Ovary (tissue), 9 donors: Measurements from ENCODE around the gene IFT80. TPM values are rescaled to one million over a fixed set of nuclear protein-coding genes. Genes with fewer than 3 reads are reported as not detected.
A peak's percentile ranks its signal among the peaks of the same experiment; 100 is the strongest.

ENCODE experiments used
- DNase-seq, 5 donors: peaks; one replicate each; pipeline ENCODE4 v3.0.0-alpha.2; 2019 to 2020
- H3K27ac ChIP-seq, 2 donors: fragments of 200-600 bp; one replicate each; pipeline versions ENCODE4 v1.5.1 to v1.8.0; 2019 to 2022
- H3K27me3 ChIP-seq: fragments of 200-600 bp; one replicate; pipeline ENCODE4 v1.8.0; 2022
- H3K36me3 ChIP-seq: fragments of 200-600 bp; sonication (generic); one replicate; pipeline ENCODE4 v1.5.1; 2019
- H3K4me1 ChIP-seq: one replicate; pipeline ENCODE4 v1.8.1; 2013; ENCODE audit warnings: mild to moderate bottlenecking, moderate library complexity; ENCODE audit not compliant: insufficient read depth
- H3K4me3 ChIP-seq: fragments of 200-600 bp; sonication (generic); one replicate; pipeline ENCODE4 v1.5.1; 2017
- H3K9me3 ChIP-seq, 2 donors: fragments of 200-600 bp in 1 of 2; sonication (generic) in 1 of 2; one replicate each; pipeline versions ENCODE4 v1.5.1 to v1.8.1; 2013 to 2019; ENCODE audit warnings: mild to moderate bottlenecking in 1 of 2, moderate library complexity in 1 of 2
- EP300 ChIP-seq: sonication (generic); formaldehyde crosslinking; IDR thresholded peaks from one replicate; pipeline ENCODE4 v1.6.1; 2017; ENCODE audit warnings: antibody characterized with exemption
- POLR2A ChIP-seq: fragments of 450-650 bp; IDR thresholded peaks from one replicate; pipeline ENCODE4 v1.6.1; 2017; ENCODE audit warnings: antibody characterized with exemption, mild to moderate bottlenecking, moderate library complexity
- WGBS, 3 donors: extraction: QIAGEN DNeasy Blood & Tissue Kit in 1 of 3; methylation state at CpG; one replicate each; pipeline versions ENCODE4 v1.1.5 to v1.1.7; 2013 to 2017; 5-methylcytosine and 5-hydroxymethylcytosine counted together
- intact Hi-C, 4 donors: fragments of 100-400 bp; cut with DNase I; formaldehyde crosslinking; loops; one replicate each; pipeline versions ENCODE4 v1.11.0 to v1.15.1; 2022 to 2023
- polyA plus RNA-seq, 2 donors: library from polyadenylated mRNA; stranded (reverse); fragments of 200-250 nt in 1 of 2; fragments of 350-450 nt in 1 of 2; fragmentation: Illumina TruSeq in 1 of 2; extraction: RNeasy Lipid Tissue Mini Kit (QIAGEN cat#74804) in 1 of 2; gene quantifications; one replicate each; pipeline ENCODE4 v1.2.3, GENCODE V29; 2013 to 2014
- total RNA-seq, 7 donors: library from RNA; depleted of rRNA in 2 of 7; stranded (reverse); fragments of >200 nt in 2 of 7; fragmentation: NEBNext Ultra II Directional in 3 of 7; extraction: Animal tissue kit (Norgen Biotek cat#: 25700) in 3 of 7; gene quantifications; one replicate each; pipeline versions ENCODE4 v1.1.0 to v1.2.4, GENCODE V29; 2016 to 2023
- TF ChIP-seq, protein P1 (sequence below), 3 donors: fragments of 450-650 bp in 2 of 3; fragments of 200-600 bp in 1 of 3; IDR thresholded peaks; one replicate each; pipeline versions ENCODE4 v1.5.1 to v1.8.0; 2016 to 2022; ENCODE audit warnings: antibody characterized with exemption in 3 of 3, mild to moderate bottlenecking in 1 of 3
- donor health status: DM: no; HTN: no; CAD: no; lungs with moderate emphysema.
- donor health status: DM: no; HTN: no; CAD: no.
- donor health status: Bipolar disorder and iron deficiency.
- donor health status: DM: yes; HTN: yes; CAD: no.
- donor health status: DM: no; HTN: no; CAD: no.
- donor health status: DM: yes; HTN: yes; CAD: no.

The IFT80 gene
- total and polyA plus RNA-seq, 9 donors = 16.8 to 39.6 (median 28.8) TPM

- WGBS, 3 donors = 0 to 1% (median 1%) methylated on average over 9 of the region's 9 CpGs
- TF ChIP-seq, protein P1, sequence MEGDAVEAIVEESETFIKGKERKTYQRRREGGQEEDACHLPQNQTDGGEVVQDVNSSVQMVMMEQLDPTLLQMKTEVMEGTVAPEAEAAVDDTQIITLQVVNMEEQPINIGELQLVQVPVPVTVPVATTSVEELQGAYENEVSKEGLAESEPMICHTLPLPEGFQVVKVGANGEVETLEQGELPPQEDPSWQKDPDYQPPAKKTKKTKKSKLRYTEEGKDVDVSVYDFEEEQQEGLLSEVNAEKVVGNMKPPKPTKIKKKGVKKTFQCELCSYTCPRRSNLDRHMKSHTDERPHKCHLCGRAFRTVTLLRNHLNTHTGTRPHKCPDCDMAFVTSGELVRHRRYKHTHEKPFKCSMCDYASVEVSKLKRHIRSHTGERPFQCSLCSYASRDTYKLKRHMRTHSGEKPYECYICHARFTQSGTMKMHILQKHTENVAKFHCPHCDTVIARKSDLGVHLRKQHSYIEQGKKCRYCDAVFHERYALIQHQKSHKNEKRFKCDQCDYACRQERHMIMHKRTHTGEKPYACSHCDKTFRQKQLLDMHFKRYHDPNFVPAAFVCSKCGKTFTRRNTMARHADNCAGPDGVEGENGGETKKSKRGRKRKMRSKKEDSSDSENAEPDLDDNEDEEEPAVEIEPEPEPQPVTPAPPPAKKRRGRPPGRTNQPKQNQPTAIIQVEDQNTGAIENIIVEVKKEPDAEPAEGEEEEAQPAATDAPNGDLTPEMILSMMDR (IDR thresholded peaks at IDR 0.05) = no peak
- TF ChIP-seq POLR2A = no peak
- no peak for TF ChIP-seq EP300
- intact Hi-C loops = no loop called here
- H3K9me3 ChIP-seq = no peaks in the 10 kb centered on the region
- H3K4me3 ChIP-seq = peak overlapping the region; percentile 77
- no peaks in the 10 kb centered on the region for H3K36me3 ChIP-seq
- peak overlapping the region; percentile 9 to 87 for H3K27ac ChIP-seq
- H3K4me1 ChIP-seq = peaks cover 1% of the 10 kb centered on the region
- H3K27me3 ChIP-seq = no peaks in the 10 kb centered on the region
- DNase-seq = no peak
Observed at GRCh38 chr3:160398820-160399124, 253 bp downstream of the IFT80 start.

DNA sequence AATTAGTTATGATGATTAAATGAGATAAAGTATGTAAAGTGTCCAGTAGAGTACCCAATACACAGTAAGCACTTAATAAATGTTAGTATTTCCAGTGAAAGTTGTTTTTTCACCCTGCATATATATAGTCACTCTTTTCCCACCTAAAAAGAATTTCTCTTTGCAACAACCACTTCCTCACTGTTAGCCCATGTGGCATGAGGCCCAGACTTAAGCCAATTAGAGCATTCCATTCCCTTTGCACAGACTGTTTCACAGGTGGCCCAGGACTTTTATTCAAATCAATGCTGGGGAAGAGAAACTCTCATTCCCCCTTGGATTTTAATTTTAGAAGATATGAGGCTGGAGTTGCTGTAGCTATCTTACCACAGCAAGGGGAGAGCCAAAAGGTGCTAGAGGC lies 3.7 kb downstream of the IFT80 start:
- intact Hi-C loops = no loop called here
- no peak for DNase-seq
- TF ChIP-seq, protein P1 (IDR thresholded peaks at IDR 0.05) = no peak
- TF ChIP-seq POLR2A (no peak), EP300 (no peak)
- Histone ChIP-seq H3K4me1 (peaks cover 1% of the 10 kb centered on the region), H3K27me3 (no peaks in the 10 kb centered on the region), H3K4me3 (no peak overlapping the region), H3K27ac (no peak overlapping the region), H3K36me3 (no peaks in the 10 kb centered on the region), H3K9me3 (no peaks in the 10 kb centered on the region)

GRCh38 chr3:160394009-160394392 lies 5.0 kb downstream of the IFT80 start:
- TF ChIP-seq, protein P1 (IDR thresholded peaks at IDR 0.05) = no peak
- TF ChIP-seq POLR2A (no peak), EP300 (no peak)
- Histone ChIP-seq H3K36me3 (no peaks in the 10 kb centered on the region), H3K4me1 (peaks cover 1% of the 10 kb centered on the region), H3K9me3 (no peaks in the 10 kb centered on the region), H3K27me3 (no peaks in the 10 kb centered on the region), H3K27ac (no peak overlapping the region), H3K4me3 (no peak overlapping the region)
- intact Hi-C loops = no loop called here
- DNase-seq = no peak
- 90 to 93% (median 90%) methylated on average over 3 of the region's 3 CpGs for WGBS, 3 donors

GRCh38 chr3:160393346-160394008 lies 5.5 kb downstream of the IFT80 start:
- Histone ChIP-seq H3K4me3 (no peak overlapping the region), H3K27me3 (no peaks in the 10 kb centered on the region), H3K9me3 (no peaks in the 10 kb centered on the region), H3K27ac (no peak overlapping the region), H3K4me1 (peaks cover 1% of the 10 kb centered on the region), H3K36me3 (no peaks in the 10 kb centered on the region)
- DNase-seq = no peak
- intact Hi-C loops = no loop called here
- TF ChIP-seq POLR2A = no peak
- TF ChIP-seq EP300 = no peak
- TF ChIP-seq, protein P1 (IDR thresholded peaks at IDR 0.05) = no peak
- 67 to 72% (median 72%) methylated on average over 2 of the region's 2 CpGs for WGBS, 3 donors
